Measurements from ENCODE around the gene GINS1.

GRCh38 chr20:25394996-25395395 lies 12.5 kb upstream of the GINS1 start:
- TF ChIP-seq JUND (IDR thresholded peaks at IDR 0.05) (no peak), USF2 (IDR thresholded peaks at IDR 0.05; ENCODE audit: borderline replicate concordance, low read depth, low read length) (no peak), MAX (IDR thresholded peaks at IDR 0.05; ENCODE audit: low read depth) (no peak), EZH2phosphoT487 (IDR thresholded peaks at IDR 0.05; ENCODE audit: borderline replicate concordance, low read depth) (no peak), CTCF (IDR thresholded peaks at IDR 0.05) (no peak), RCOR1 (IDR thresholded peaks at IDR 0.05; ENCODE audit: low read length) (no peak), NFIC (IDR thresholded peaks at IDR 0.05; ENCODE audit: borderline replicate concordance) (no peak), RAD21 (IDR thresholded peaks at IDR 0.05; ENCODE audit: low read length) (no peak), NRF1 (IDR thresholded peaks at IDR 0.05; ENCODE audit: low read depth, low read length) (no peak), RFX5 (IDR thresholded peaks at IDR 0.05; ENCODE audit: low read length) (no peak), YY1 (IDR thresholded peaks at IDR 0.05; ENCODE audit: low read depth) (no peak), USF1 (IDR thresholded peaks at IDR 0.05; ENCODE audit: borderline replicate concordance, low read depth) (no peak), POLR2AphosphoS5 (IDR thresholded peaks at IDR 0.05; ENCODE audit: low read depth, low read length) (no peak)
